HEK293 (cell line): ENCODE measurements around the gene PPM1F.

Experiments
- CTCF ChIA-PET: fragments of 350-600 bp; formaldehyde crosslinking; extraction: SDS; loops from one replicate; lab custom pipeline; 2021; ENCODE audit warnings: antibody characterized with exemption; lab: Yijun Ruan, JAX
- POLR2A ChIA-PET: fragments of 300-600 bp; formaldehyde crosslinking; extraction: SDS; loops from one replicate; lab custom pipeline; 2020; ENCODE audit warnings: antibody characterized with exemption, inconsistent platforms; lab: Yijun Ruan, JAX
- H3K27ac ChIP-seq: fragments of 200-500 bp; sonication (Bioruptor generic); 2 replicates; pipeline ENCODE4 v1.5.1; 2014; ENCODE audit warnings: low read depth, low read length, control low read depth, inconsistent platforms; ENCODE audit errors: extremely low read depth
- H3K36me3 ChIP-seq, 2 experiments: fragments of 200-500 bp in 1 of 2; sonication (Bioruptor generic) in 1 of 2; 1 replicate in 1 of 2; 2 replicates in 1 of 2; pipeline ENCODE4 v1.5.1; 2014 to 2017; ENCODE audit warnings: inconsistent platforms in 2 of 2, low read length in 2 of 2; ENCODE audit not compliant: control insufficient read depth in 2 of 2, insufficient read depth in 1 of 2
- H3K4me1 ChIP-seq: fragments of 200-500 bp; sonication (Bioruptor generic); 2 replicates; pipeline ENCODE4 v1.5.1; 2014; ENCODE audit warnings: mild to moderate bottlenecking, low read length, inconsistent platforms; ENCODE audit not compliant: control insufficient read depth, insufficient read depth
- H3K4me3 ChIP-seq: 2 replicates; pipeline ENCODE4 v1.5.1; 2011; ENCODE audit warnings: low read depth, mild to moderate bottlenecking, control low read depth, low read length, moderate library complexity
- H3K9me3 ChIP-seq: fragments of 200-500 bp; sonication (Bioruptor generic); 2 replicates; pipeline ENCODE4 v1.5.1; 2014; ENCODE audit warnings: low read depth, low read length, inconsistent platforms; ENCODE audit not compliant: control insufficient read depth, insufficient read depth
- BCL6B ChIP-seq: fragments of 450-650 bp; formaldehyde crosslinking; IDR thresholded peaks from 2 replicates; pipeline ENCODE4 v1.5.1; 2017; ENCODE audit warnings: missing biosample characterization, missing genetic modification characterization
- HIC1 ChIP-seq: fragments of 450-650 bp; formaldehyde crosslinking; IDR thresholded peaks from 2 replicates; pipeline ENCODE4 v1.5.1; 2016; ENCODE audit warnings: missing biosample characterization, missing genetic modification characterization
- HOXA7 ChIP-seq: sonication (generic); formaldehyde crosslinking; IDR thresholded peaks from 2 replicates; pipeline ENCODE4 v1.8.1; 2022; ENCODE audit warnings: missing genetic modification reagents, borderline replicate concordance
- RBAK ChIP-seq: fragments of 450-650 bp; formaldehyde crosslinking; IDR thresholded peaks from 2 replicates; pipeline ENCODE4 v1.5.1; 2016; ENCODE audit warnings: missing biosample characterization, missing genetic modification characterization
- WT1 ChIP-seq: fragments of 450-650 bp; formaldehyde crosslinking; IDR thresholded peaks from 2 replicates; pipeline ENCODE4 v1.5.1; 2016; ENCODE audit warnings: missing biosample characterization, missing genetic modification characterization
- ZBTB10 ChIP-seq: fragments of 450-650 bp; formaldehyde crosslinking; IDR thresholded peaks from 2 replicates; pipeline ENCODE4 v1.5.1; 2016; ENCODE audit warnings: missing biosample characterization, missing genetic modification characterization
- ZBTB48 ChIP-seq: fragments of 450-650 bp; formaldehyde crosslinking; IDR thresholded peaks from 2 replicates; pipeline ENCODE4 v1.5.1; 2016; ENCODE audit warnings: missing biosample characterization, missing genetic modification characterization
- ZFP41 ChIP-seq: fragments of 450-650 bp; formaldehyde crosslinking; IDR thresholded peaks from 2 replicates; pipeline ENCODE4 v1.5.1; 2016; ENCODE audit warnings: missing biosample characterization, missing genetic modification characterization, borderline replicate concordance
- ZNF132 ChIP-seq: fragments of 450-650 bp; formaldehyde crosslinking; IDR thresholded peaks from 2 replicates; pipeline ENCODE4 v1.5.1; 2017; ENCODE audit warnings: missing biosample characterization, missing genetic modification characterization, borderline replicate concordance
- ZNF350 ChIP-seq: fragments of 450-650 bp; formaldehyde crosslinking; IDR thresholded peaks from 2 replicates; pipeline ENCODE4 v1.5.0; 2017; ENCODE audit warnings: missing biosample characterization, mild to moderate bottlenecking, missing genetic modification characterization
- ZNF354C ChIP-seq: fragments of 450-650 bp; formaldehyde crosslinking; IDR thresholded peaks from 2 replicates; pipeline ENCODE4 v1.5.1; 2016; ENCODE audit warnings: missing biosample characterization, missing genetic modification characterization, low read depth, borderline replicate concordance
- ZNF449 ChIP-seq: fragments of 450-650 bp; formaldehyde crosslinking; IDR thresholded peaks from 2 replicates; pipeline ENCODE4 v1.5.1; 2017; ENCODE audit warnings: missing biosample characterization, mild to moderate bottlenecking, missing genetic modification characterization, moderate library complexity
- ZNF571 ChIP-seq: fragments of 450-650 bp; formaldehyde crosslinking; IDR thresholded peaks from 2 replicates; pipeline ENCODE4 v1.5.0; 2017; ENCODE audit warnings: missing biosample characterization, missing genetic modification characterization
- ZNF707 ChIP-seq: fragments of 450-650 bp; formaldehyde crosslinking; IDR thresholded peaks from 2 replicates; pipeline ENCODE4 v1.5.1; 2016; ENCODE audit warnings: missing biosample characterization, missing genetic modification characterization
- TF ChIP-seq, protein P1 (sequence below): fragments of 450-650 bp; formaldehyde crosslinking; IDR thresholded peaks from 2 replicates; pipeline ENCODE4 v1.5.1; 2016; ENCODE audit warnings: missing biosample characterization, missing genetic modification characterization
- TF ChIP-seq, protein P2 (sequence below): fragments of 450-650 bp; formaldehyde crosslinking; IDR thresholded peaks from 2 replicates; pipeline ENCODE4 v1.5.1; 2017; ENCODE audit warnings: missing biosample characterization, missing genetic modification characterization

The PPM1F gene

DNA sequence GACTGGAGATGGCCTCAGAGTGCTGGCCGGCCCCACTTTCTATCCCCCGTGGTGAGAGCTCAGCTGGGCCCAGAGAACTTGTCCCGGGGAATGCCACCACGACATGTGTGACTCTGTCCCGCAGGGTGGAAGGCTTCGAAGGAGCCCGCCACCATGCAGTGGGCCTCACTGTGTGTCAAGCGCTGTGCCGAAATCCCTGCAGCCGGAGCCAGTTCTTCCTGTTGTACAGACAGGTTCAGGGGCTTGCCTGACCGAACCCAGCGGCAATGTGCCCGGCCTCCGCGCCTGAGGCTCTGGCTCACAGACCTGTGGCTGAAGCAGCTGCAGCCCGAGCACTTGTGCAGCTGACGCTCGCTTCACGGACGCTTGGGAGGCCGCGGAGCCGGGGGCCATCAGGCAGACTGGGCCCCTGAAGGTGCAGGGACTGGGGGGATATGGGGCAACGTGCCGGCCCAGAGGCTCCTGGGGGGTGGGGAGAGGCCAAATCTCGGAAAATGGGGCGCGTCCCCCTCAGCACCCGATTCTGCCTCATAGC is 650 bp downstream of the PPM1F start (continued):
- no peak for TF ChIP-seq ZFP41 (tag by site-specific recombination)
- TF ChIP-seq ZBTB48 (tag by site-specific recombination): 0 out of 2 replicates have a peak, but pooled peaks have one; percentile 10

GRCh38 chr22:21951062-21951461 is 1.6 kb downstream of the PPM1F start:
- CTCF ChIA-PET: interaction anchor here (0.6 to 8.2 kb wide), 3 partner anchors 12 to 948 kb away, joined by 4 to 120 read pairs (median 47); no protein-coding TSS in a partner anchor

More at GRCh38 chr22:21951062-21951461, 1.6 kb downstream of the PPM1F start:
- no peak for TF ChIP-seq ZNF571 (tag by site-specific recombination)
- TF ChIP-seq ZNF132: no peak
- no peak for TF ChIP-seq HOXA7
- TF ChIP-seq ZBTB10 (tag by site-specific recombination): no peak
- TF ChIP-seq ZNF707 (tag by site-specific recombination): no peak
- no peak for TF ChIP-seq RBAK (tag by site-specific recombination)
- no peak for TF ChIP-seq BCL6B
- no peak for TF ChIP-seq ZNF350 (tag by site-specific recombination)
- TF ChIP-seq, protein P1, sequence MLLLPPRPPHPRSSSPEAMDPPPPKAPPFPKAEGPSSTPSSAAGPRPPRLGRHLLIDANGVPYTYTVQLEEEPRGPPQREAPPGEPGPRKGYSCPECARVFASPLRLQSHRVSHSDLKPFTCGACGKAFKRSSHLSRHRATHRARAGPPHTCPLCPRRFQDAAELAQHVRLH (tag by site-specific recombination): no peak
- no peak for TF ChIP-seq HIC1 (tag by site-specific recombination)
- TF ChIP-seq, protein P2, sequence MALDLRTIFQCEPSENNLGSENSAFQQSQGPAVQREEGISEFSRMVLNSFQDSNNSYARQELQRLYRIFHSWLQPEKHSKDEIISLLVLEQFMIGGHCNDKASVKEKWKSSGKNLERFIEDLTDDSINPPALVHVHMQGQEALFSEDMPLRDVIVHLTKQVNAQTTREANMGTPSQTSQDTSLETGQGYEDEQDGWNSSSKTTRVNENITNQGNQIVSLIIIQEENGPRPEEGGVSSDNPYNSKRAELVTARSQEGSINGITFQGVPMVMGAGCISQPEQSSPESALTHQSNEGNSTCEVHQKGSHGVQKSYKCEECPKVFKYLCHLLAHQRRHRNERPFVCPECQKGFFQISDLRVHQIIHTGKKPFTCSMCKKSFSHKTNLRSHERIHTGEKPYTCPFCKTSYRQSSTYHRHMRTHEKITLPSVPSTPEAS (tag by site-specific recombination): no peak
- TF ChIP-seq ZNF449 (tag by site-specific recombination): no peak
- TF ChIP-seq ZNF354C (tag by site-specific recombination): no peak
- no peak for TF ChIP-seq WT1 (tag by site-specific recombination)
- H3K9me3 ChIP-seq: no peaks in the 10 kb centered on the region
- peaks cover 0 to 4% of the 10 kb centered on the region in 2 experiments; a peak in 1 of 3 replicates for H3K36me3 ChIP-seq
- H3K27ac ChIP-seq: no peak overlapping the region
- H3K4me3 ChIP-seq: no peak overlapping the region
- H3K4me1 ChIP-seq: no peaks in the 10 kb centered on the region
- POLR2A ChIA-PET: interaction anchor here (1.3 kb wide), 1 partner anchor 13 kb away, joined by 4 read pairs; no protein-coding TSS in a partner anchor
